ENCODE measurements around the gene PRR30. TPM values are rescaled to one million over a fixed set of nuclear protein-coding genes. Genes with fewer than 3 reads are reported as not detected.
"Not testable (repeated sequence)": the region's sequence is repeated elsewhere in the genome, so short reads cannot be mapped to it uniquely, and the experiment has no call there.

The PRR30 gene
- total RNA-seq, result not detected in 2 replicates

GRCh38 chr2:27139310-27139709, at the start of gene PRR30:
Gene PRR30 (minus strand): TSS chr2:27139410. CDS start chr2:27138329, 1,081 bp downstream.
- no peak for DNase-seq

DNA sequence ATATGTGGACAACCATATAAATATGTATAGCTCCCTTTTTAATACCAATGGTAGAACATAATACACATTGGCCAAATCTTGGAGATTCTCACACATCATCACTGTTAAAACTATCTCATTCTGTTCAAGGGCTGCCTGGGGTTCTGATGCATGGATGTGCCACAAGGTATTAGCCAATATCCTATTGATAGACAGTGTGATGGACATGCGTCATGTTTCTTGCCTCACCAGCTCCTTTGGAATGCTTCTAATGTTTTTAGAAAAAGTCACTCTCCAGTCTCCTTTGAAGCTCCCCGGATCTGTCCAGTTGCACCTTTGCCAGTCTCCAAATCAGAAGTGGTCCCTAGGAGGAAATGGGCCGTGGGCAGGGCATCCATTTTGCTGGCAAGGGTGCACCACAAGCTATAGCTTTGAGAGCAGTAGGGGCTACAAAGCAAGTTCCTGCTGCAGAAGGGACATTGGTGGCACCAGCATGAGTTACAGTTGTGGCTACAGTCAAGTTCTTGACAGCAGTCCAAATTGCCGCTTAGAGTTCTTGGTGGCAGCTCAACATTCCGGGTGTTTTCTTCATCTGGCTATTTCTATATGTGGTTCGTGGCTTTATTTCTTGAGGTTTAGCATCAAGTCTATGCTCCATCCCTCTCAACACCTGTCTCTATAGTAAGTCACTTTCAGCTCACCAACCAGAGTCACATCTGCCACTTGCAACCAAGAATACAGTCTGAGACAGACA, 47.6 kb upstream of the PRR30 start:
- no peak for DNase-seq

- no peak for DNase-seq
These were observed 46.3 kb upstream of the PRR30 start for GRCh38 chr2:27185331-27186026.

GRCh38 chr2:27184115-27184514, 44.9 kb upstream of the PRR30 start:
- DNase-seq, result no peak

DNA sequence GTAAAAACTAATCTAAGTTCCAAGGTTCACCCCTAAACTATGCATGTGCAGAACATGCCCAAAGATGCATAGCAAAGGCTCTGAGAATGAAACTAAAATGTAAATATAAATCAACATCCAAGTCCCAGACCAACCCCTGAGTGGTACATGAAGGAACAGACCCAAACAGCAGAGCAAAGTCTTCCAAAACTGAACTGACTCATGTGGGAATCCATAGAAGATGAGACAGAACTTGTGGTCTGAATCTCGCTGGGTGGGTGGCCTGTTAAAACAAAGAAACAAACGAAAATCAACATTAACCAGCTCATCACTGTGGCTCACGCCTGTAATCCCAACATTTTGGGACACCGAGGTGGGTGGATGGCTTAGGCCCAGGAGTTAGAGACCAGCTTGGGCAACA, 43.1 kb upstream of the PRR30 start:
- no peak for DNase-seq

DNA sequence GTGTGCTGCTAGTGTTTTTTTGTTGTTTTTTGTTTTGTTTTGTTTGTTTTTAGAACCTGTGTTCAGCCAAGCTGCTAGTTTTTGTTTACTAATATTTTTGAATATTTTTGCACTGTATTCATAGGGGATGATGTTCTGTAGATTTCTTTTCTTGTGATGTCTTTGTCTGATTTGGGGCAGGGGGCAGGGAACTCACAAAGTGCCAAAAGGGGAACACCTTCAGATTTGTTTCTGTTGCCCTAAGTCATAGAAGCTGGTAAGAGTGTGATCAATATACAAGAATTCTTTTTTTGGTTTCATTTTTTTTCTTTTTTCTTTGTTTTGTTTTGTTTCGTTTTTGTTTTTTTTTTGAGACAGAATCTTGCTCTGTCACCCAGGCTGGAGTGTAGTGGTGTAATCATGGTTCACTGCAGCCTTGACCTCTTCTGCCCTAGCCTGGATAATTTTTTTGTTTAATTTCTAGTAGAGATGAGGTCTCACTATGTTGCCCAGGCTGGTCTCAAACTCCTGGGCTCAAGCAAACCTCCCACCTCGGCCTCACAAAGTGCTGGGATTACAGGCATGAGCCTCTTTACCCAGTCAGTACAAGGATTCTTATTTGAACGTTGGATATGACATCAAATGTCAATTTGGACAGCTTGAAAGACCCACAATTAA, 40.3 kb upstream of the PRR30 start:
- DNase-seq, result no peak

DNA sequence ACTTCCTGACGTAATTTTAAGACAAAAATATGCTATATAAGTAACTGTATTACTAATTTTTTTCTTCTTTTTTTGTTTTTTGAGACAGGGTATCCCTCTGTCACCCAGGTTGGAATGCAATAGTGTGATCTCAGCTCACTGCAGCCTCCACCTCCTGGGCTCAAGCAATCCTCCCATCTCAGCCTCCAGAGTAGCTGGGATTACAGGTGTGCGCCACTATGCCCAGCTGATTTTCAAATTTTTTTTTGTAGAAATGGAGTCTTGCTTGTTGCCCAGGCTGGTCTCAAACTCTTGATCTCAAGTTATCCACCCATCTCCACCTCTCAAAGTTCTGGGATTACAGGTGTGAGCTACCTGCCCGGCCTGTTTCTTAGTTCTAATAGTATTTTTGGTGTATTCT, 39.3 kb upstream of the PRR30 start:
- no peak for DNase-seq

DNA sequence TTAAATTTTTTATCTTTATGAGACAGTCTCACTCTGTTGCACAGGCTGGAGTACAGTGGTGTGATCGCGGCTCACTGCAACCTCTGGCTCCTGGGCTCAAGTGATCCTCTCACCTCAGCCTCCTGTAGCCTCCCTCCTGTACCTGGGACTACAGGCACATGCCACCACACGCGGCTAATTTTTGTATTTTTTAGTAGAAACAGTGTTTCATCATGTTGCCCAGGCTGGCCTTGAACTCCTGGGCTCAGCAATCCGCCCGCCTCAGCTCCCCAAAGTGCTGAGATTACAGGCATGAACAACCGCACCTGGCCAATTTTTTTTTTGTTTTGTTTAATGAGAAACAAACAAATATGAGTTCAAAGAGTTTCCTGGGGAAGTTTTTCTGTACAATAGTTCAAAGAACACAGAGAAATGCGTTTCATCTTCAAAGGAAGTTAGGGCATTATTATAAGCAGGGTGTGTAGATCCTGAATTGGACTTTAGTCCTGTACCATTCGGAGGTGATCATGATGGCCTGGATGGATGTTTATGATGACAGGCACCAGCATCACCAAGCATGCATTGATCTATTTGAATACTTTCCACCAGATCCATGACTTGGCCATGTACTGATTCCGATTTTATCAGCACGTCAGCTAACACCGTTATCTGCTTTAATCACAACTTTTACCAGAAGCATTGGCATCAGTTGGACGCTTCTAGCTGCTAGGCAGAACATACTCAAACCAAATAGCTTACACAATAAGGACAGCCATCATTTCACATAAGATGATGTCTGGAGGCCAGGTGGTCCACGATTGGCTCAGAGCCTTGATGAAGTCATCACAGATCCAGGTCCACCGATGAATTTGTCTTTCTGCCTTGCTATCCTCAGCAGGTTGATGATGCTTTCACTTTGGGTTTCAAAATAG, 38.5 kb upstream of the PRR30 start:
- no peak for DNase-seq

GRCh38 chr2:27175781-27176180, 36.6 kb upstream of the PRR30 start:
- not testable (repeated sequence) for DNase-seq

DNA sequence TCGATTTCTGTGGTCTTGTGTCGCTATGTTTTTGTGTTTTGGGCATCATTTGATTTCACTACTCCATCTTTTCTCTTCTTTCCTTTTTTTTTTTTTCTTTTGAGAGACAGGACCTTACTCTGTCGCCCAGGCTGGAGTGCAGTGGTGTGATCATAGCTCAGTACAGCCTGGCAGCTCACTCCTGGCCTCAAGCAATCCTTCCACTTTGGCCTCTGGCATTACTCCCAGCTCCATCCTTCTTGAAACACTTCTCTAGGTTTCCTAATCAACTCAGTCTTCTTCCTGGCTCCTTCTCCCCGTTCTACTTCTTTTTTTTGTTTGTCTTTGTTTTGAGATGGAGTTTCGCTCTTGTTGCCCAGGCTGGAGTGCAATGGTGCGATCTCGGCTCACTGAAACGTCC, 36.1 kb upstream of the PRR30 start:
- DNase-seq, result no peak

- no peak for DNase-seq
These were observed 35.4 kb upstream of the PRR30 start for GRCh38 chr2:27174638-27175037.

DNA sequence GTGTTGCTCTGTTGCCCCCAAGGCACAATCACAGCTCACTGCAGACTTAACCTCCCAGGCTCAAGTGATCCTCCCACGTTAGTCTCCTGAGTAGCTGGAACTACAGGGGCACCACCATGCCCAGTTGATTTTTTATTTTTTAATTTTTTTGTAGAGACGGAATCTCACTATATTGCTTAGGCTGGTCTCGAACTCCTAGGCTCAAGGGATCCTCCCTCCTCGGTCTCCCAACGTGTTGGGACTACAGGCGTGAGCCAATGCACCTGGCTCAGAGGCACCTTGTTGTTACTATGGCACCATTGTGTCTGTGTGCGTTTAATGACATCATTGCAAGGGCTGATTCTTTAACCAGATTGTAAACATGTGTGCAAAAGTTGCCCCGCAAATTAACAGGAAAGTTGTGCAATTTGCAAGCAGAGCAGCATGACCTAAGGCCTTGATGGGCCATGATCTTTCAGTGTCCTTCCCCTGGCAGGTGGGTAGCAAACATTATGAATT, 32.2 kb upstream of the PRR30 start:
- no peak for DNase-seq

GRCh38 chr2:27170581-27171337, 31.5 kb upstream of the PRR30 start:
- no peak for DNase-seq

DNA sequence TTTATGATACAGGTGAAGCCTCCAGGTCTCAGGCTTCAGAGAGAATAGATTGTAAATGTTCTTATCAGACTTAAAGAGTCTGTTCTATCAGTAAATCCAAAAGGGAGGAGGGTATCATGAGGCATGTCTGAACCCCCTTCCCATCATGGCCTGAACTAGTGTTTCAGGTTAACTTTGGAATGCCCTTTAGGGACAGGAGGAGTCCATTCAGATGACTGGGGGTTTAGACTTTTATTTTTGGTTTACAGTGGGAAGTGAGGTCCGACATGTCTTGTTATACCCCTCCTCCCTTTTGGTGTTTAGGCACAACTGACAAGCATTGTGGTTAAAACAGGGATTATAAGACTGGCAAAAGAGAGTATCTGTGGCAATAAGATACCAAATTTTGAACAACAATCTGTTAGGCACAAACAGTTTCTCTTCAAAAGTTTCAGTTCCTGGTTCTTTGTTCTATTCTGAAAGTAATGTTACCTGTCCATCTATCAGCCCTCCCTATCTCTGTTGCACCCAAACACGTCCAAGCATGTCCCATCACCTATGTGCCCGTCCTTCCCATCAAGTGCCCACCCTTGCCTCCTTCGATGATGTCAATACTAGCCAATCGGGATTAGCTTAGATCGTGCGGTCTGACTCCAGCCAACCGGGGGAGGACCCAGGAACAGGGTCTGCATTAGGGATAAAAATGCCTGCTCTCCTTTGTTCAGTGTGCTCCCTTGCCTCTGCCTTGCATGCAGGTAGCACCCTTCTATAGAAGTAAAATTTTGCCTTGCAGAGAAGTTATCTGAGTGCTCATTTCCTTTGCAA, 26.0 kb upstream of the PRR30 start:
- no peak for DNase-seq

GRCh38 chr2:27162151-27163121, 23.2 kb upstream of the PRR30 start:
- DNase-seq, result no peak

DNA sequence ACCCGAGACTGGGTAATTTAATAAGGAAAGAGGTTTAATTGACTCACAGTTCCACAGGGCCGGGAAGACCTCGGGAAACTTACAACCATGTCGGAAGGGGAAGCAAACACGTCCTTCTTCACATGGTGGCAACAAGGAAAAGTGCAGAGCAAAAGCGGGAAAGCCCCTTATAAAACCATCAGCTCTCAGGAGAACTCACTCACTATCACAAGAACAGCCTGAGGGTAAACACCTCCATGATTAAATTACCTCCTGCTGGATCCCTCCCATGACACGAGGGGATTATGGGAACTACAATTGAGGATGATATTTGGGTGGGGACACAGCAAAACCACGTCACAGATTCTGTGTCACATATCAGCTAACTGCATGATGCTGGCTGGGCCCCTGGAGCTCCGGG, 21.0 kb upstream of the PRR30 start:
- DNase-seq, result no peak

DNA sequence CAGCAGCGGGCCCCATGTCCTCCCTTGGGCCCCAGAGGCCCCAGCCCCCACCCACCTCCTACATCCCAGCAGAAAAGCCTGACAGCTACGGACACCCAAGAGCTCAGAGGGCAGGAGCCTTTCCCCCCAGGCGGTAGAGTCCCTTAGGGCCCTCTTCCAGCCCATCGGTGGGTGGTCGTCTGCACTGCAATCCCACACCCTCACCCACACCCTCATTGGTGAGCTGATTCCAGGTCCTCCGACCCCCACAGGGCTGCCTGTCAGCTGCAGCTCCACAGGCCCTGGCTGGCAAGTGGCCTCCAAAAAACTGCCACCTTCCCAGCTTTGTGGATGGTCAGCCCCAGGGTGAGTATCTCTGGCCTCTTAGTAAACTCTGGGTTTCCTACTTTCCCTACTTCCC, 20.1 kb upstream of the PRR30 start:
- no peak for DNase-seq

- no peak for DNase-seq
These were observed 19.3 kb upstream of the PRR30 start for GRCh38 chr2:27158468-27158867.

DNA sequence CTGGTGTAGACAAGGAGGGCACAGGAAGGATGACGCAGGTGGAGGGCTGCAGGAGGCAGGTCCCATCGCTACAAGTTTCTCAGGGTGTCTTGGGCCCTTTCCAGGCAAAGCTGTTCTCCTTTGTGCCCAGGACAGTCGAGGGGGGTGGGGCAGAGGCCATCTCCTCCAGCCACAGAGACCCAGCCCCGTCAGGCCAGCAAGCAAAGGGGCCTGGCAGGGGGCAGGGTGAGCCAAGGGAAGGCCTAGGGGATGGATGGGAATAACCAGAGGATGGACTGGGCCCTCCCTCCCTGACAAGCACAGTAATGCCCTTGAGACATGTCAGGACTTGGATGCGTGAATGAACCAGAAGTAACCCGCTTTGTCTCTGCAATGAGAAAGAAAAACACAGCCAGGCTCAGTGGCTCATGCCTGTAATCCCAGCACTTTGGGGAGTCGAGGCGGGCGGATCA, 15.9 kb upstream of the PRR30 start:
- no peak for DNase-seq

GRCh38 chr2:27154488-27154887, 15.3 kb upstream of the PRR30 start:
- no peak for DNase-seq

Data from dermis blood vessel endothelial cell (primary cell).